ENCODE results near the gene TSHZ3. TPM values are rescaled to one million over a fixed set of nuclear protein-coding genes. Genes with fewer than 3 reads are reported as not detected.
A peak's percentile ranks its signal among the peaks of the same experiment; 100 is the strongest.

The TSHZ3 gene
- total RNA-seq, 6 donors from 2014 or later: 2.9 to 10.1 (median 6.3) TPM

DNA sequence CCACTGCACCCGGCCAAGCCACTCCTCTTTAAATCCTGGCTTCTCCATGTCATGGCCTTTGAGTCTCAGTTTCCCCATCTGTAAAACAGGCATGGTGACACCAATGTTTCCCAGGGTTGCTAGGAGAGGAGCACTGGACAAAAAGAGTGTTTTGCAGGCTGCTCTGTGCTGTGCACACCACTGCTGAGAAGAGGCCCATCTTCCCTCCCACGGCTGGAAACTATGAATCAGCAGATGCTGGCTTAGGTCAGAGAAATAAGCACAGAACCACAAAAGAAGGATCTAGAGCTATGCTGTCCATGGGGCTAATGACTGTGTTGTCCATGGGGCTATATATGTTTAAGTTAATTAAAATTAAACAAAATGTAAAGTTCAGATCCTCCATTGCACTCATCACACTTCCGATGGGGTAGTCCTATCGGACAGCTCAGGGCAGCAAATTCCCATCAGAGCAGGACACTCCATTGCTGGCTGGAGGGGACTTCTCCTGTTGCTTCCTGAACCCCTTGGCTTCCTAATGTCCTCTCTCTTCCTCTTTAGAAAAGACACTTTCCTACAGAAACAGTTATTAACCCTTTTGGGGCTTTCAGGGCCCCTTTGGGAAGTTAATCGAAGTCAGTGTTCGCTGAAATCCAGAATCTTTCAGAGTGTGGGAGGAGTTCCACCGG, 37.1 kb downstream of the TSHZ3 start:
- 66 to 81% methylated on average over 7 of the region's 7 CpGs for WGBS, 2 donors
- DNase-seq (peak in 1 of 2 donors; percentile 37), ATAC-seq (ENCODE audit: low FRiP score in 2 of 2) (peak in 1 of 2 donors; percentile 51)
- no peaks in the 10 kb centered on the region for H3K36me3 ChIP-seq
- no peak overlapping the region for H3K27ac ChIP-seq
- H3K4me3 ChIP-seq: no peak overlapping the region
- H3K9me3 ChIP-seq: no peaks in the 10 kb centered on the region
- H3K27me3 ChIP-seq: no peaks in the 10 kb centered on the region
- H3K4me1 ChIP-seq: peaks cover 0 to 7% (median 6%) of the 10 kb centered on the region in 4 donors
- TF ChIP-seq POLR2A (IDR thresholded peaks at IDR 0.05): no peak
- no peak for TF ChIP-seq POLR2AphosphoS5 (IDR thresholded peaks at IDR 0.05)
- TF ChIP-seq EP300 (IDR thresholded peaks at IDR 0.05): no peak
- TF ChIP-seq, protein P1, sequence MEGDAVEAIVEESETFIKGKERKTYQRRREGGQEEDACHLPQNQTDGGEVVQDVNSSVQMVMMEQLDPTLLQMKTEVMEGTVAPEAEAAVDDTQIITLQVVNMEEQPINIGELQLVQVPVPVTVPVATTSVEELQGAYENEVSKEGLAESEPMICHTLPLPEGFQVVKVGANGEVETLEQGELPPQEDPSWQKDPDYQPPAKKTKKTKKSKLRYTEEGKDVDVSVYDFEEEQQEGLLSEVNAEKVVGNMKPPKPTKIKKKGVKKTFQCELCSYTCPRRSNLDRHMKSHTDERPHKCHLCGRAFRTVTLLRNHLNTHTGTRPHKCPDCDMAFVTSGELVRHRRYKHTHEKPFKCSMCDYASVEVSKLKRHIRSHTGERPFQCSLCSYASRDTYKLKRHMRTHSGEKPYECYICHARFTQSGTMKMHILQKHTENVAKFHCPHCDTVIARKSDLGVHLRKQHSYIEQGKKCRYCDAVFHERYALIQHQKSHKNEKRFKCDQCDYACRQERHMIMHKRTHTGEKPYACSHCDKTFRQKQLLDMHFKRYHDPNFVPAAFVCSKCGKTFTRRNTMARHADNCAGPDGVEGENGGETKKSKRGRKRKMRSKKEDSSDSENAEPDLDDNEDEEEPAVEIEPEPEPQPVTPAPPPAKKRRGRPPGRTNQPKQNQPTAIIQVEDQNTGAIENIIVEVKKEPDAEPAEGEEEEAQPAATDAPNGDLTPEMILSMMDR (IDR thresholded peaks at IDR 0.05): no peak

DNA sequence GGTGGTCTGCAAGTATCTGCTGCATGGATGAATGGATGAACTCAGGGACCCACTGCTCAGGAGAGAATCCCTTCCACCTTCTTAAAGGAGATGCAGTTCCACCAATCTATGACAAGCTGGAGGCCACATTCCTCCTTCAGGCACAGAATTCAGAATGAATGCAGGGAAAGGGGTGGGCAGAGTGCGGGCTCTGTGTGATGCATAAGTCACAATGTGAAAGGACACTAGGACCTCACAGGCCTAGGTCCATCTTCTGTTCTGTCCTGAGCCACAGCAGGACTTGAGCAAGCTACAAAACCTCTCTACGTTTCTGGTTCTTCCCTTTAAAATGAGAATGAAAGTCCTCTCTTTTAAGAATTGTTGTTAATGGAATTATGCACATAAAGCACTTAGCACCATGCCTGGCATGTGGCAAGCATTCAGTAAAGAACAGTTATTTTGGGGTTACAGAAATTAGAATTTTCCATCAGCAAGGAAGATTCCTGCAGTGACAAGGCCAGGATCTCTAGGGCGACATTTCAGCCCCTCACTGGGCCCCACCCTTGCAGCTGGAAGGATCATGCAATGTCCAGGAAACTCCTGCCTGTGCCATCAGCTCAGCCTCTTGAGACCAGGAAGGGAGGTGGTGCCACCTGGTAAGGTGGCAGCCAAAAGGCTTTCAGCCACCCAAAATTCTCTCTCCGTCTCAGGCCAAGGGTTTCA, 38.7 kb downstream of the TSHZ3 start:
- H3K4me1 ChIP-seq: no peaks in the 10 kb centered on the region
- ATAC-seq (ENCODE audit: low FRiP score in 2 of 2): no peak

DNA sequence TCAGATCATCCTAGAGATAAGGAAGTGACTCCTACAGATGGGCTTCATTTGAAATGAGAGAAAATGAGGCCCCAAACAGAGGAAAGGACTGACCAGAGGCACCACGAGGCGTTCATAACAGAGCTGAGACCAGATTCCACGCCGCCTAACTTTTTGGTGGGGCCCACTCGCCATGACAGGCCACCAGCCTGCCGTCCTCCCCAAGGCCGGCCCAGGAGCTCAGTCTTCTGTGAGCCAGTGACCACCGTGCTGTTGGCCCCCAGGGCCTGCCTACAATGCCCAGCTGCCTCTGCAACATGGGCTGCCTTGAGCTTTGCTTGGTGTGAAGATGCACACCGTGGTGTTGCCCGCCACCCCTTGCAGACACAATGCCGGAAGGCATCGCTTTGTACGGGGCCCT, 40.5 kb downstream of the TSHZ3 start:
- no peak overlapping the region for H3K4me3 ChIP-seq
- no peak overlapping the region for H3K27ac ChIP-seq
- ATAC-seq (ENCODE audit: low FRiP score in 2 of 2) (no peak), DNase-seq (peak in 1 of 2 donors; percentile 50)
- TF ChIP-seq EP300 (IDR thresholded peaks at IDR 0.05): no peak
- TF ChIP-seq, protein P1 (IDR thresholded peaks at IDR 0.05): no peak
- TF ChIP-seq POLR2A (IDR thresholded peaks at IDR 0.05): no peak
- no peak for TF ChIP-seq POLR2AphosphoS5 (IDR thresholded peaks at IDR 0.05)
- H3K9me3 ChIP-seq: no peaks in the 10 kb centered on the region
- no peaks in the 10 kb centered on the region for H3K27me3 ChIP-seq
- H3K4me1 ChIP-seq: no peaks in the 10 kb centered on the region
- 91% methylated on average over 7 to 13 of the region's 13 CpGs for WGBS, 2 donors
- H3K36me3 ChIP-seq: no peaks in the 10 kb centered on the region

More for the DNA sequence above, 38.7 kb downstream of the TSHZ3 start:
- no peaks in the 10 kb centered on the region for H3K27me3 ChIP-seq
- no peak for DNase-seq
- no peak overlapping the region for H3K27ac ChIP-seq
- TF ChIP-seq, protein P1 (IDR thresholded peaks at IDR 0.05): no peak
- TF ChIP-seq EP300 (IDR thresholded peaks at IDR 0.05) (no peak), POLR2A (IDR thresholded peaks at IDR 0.05) (no peak), POLR2AphosphoS5 (IDR thresholded peaks at IDR 0.05) (no peak)
- no peaks in the 10 kb centered on the region for H3K36me3 ChIP-seq
- WGBS, 2 donors: 78 to 88% methylated on average over 4 of the region's 4 CpGs
- H3K4me3 ChIP-seq: no peak overlapping the region
- no peaks in the 10 kb centered on the region for H3K9me3 ChIP-seq

DNA sequence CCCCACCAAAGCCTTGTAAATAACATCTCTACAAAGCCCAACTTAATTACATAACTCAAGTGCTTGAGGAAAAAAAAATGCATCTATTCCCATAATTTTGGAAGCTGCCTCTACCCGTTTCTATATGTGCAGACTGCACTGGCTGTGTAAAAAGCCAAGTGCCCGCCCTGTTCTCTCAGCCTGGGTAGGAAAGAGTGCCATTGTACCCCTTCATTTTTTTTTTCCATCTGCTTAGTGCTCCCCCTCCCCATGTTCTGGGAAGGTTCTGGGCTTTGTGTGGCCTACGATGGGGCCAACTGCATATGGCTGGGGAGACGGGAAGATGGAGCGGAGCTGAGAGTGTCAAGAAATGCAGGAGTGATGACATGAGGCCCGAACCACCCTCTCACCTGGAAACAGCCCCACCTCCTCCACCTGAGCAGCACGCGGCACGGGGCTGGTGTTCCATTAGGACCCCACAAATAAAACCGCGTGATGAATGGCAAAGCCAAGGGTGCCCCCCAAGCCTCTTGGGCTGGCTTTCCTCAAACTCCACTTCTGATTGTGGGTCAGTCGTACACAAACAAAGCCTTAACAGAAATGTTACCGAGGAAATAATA, 42.1 kb downstream of the TSHZ3 start:
- Histone ChIP-seq H3K27me3 (no peaks in the 10 kb centered on the region), H3K9me3 (no peaks in the 10 kb centered on the region), H3K4me3 (no peak overlapping the region), H3K36me3 (no peaks in the 10 kb centered on the region), H3K4me1 (no peaks in the 10 kb centered on the region), H3K27ac (no peak overlapping the region)
- WGBS, 2 donors: 90 to 91% methylated on average over 13 of the region's 13 CpGs
- ATAC-seq (ENCODE audit: low FRiP score in 2 of 2) (no peak), DNase-seq (no peak)
- TF ChIP-seq, protein P1 (IDR thresholded peaks at IDR 0.05): no peak
- TF ChIP-seq EP300 (IDR thresholded peaks at IDR 0.05) (no peak), POLR2A (IDR thresholded peaks at IDR 0.05) (no peak), POLR2AphosphoS5 (IDR thresholded peaks at IDR 0.05) (no peak)
